Measurements from ENCODE around the gene EIF3D. TPM values are rescaled to one million over a fixed set of nuclear protein-coding genes. Genes with fewer than 3 reads are reported as not detected.

Gene EIF3D
- total and polyA plus RNA-seq, 9 donors, result 166 to 351 (median 224) TPM

GRCh38 chr22:36563444-36563843 lies 34.5 kb upstream of the EIF3D start:
- no peaks in the 10 kb centered on the region for H3K4me1 ChIP-seq (ENCODE audit: insufficient read depth)
- H3K27ac ChIP-seq, result no peak overlapping the region
- no peak for DNase-seq
- TF ChIP-seq, protein P1, sequence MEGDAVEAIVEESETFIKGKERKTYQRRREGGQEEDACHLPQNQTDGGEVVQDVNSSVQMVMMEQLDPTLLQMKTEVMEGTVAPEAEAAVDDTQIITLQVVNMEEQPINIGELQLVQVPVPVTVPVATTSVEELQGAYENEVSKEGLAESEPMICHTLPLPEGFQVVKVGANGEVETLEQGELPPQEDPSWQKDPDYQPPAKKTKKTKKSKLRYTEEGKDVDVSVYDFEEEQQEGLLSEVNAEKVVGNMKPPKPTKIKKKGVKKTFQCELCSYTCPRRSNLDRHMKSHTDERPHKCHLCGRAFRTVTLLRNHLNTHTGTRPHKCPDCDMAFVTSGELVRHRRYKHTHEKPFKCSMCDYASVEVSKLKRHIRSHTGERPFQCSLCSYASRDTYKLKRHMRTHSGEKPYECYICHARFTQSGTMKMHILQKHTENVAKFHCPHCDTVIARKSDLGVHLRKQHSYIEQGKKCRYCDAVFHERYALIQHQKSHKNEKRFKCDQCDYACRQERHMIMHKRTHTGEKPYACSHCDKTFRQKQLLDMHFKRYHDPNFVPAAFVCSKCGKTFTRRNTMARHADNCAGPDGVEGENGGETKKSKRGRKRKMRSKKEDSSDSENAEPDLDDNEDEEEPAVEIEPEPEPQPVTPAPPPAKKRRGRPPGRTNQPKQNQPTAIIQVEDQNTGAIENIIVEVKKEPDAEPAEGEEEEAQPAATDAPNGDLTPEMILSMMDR (IDR thresholded peaks at IDR 0.05), result no peak
- TF ChIP-seq EP300 (IDR thresholded peaks at IDR 0.05), result no peak
- TF ChIP-seq POLR2A (IDR thresholded peaks at IDR 0.05), result no peak
- H3K4me3 ChIP-seq, result no peak overlapping the region
- no peaks in the 10 kb centered on the region for H3K9me3 ChIP-seq
- no peaks in the 10 kb centered on the region for H3K36me3 ChIP-seq
- 53 to 64% (median 54%) methylated on average over 12 of the region's 12 CpGs for WGBS, 3 donors
- no peaks in the 10 kb centered on the region for H3K27me3 ChIP-seq
- intact Hi-C loops (cut with DNase I), result no loop called here

GRCh38 chr22:36563001-36563400 lies 34.0 kb upstream of the EIF3D start:
- WGBS, 3 donors, result 45 to 64% (median 61%) methylated on average over 3 of the region's 3 CpGs

DNA sequence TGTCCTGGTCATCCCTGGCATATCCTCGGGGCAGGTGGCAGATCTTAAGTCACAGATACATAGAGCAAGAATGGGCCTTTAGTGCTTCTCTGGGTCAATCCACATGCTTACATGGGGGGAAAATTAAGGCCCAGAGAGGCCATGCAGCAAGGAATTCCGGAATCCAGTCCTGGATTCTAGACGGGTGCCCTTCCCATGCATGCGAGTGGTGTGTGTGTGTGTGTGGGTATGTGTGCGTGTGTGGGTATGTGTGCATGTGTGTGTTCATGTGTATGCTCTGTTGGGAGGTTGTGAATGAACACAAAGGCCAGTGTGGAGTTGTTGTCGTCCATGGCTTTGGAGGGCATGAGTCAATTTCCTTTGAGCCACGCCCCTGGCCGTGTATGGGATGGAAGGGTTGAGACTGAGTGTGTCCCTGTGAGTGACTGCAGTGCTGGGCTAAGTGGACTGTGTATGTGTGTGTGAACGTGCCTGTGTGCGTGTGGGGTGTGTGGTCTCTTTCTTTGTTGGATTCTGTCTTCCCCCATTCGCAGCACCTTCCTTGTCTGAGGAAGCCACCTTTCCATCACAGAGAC lies 33.4 kb upstream of the EIF3D start:
- no peak for TF ChIP-seq EP300 (IDR thresholded peaks at IDR 0.05)
- TF ChIP-seq, protein P1 (IDR thresholded peaks at IDR 0.05), result no peak
- no peak for TF ChIP-seq POLR2A (IDR thresholded peaks at IDR 0.05)
- Histone ChIP-seq H3K4me1 (ENCODE audit: insufficient read depth) (no peaks in the 10 kb centered on the region), H3K27ac (no peak overlapping the region), H3K36me3 (no peaks in the 10 kb centered on the region), H3K27me3 (no peaks in the 10 kb centered on the region), H3K9me3 (no peaks in the 10 kb centered on the region), H3K4me3 (no peak overlapping the region)
- intact Hi-C loops (cut with DNase I), result no loop called here
- no peak for DNase-seq
- 72 to 81% (median 75%) methylated on average over 11 of the region's 11 CpGs for WGBS, 3 donors

More at GRCh38 chr22:36563001-36563400, 34.0 kb upstream of the EIF3D start:
- no peak for DNase-seq
- TF ChIP-seq, protein P1 (IDR thresholded peaks at IDR 0.05), result no peak
- TF ChIP-seq POLR2A (IDR thresholded peaks at IDR 0.05) (no peak), EP300 (IDR thresholded peaks at IDR 0.05) (no peak)
- Histone ChIP-seq H3K27ac (no peak overlapping the region), H3K9me3 (no peaks in the 10 kb centered on the region), H3K36me3 (no peaks in the 10 kb centered on the region), H3K27me3 (no peaks in the 10 kb centered on the region), H3K4me3 (no peak overlapping the region), H3K4me1 (ENCODE audit: insufficient read depth) (no peaks in the 10 kb centered on the region)
- intact Hi-C loops (cut with DNase I), result no loop called here

GRCh38 chr22:36561291-36561811 lies 32.4 kb upstream of the EIF3D start:
- no peaks in the 10 kb centered on the region for H3K36me3 ChIP-seq
- TF ChIP-seq, protein P1 (IDR thresholded peaks at IDR 0.05), result no peak
- TF ChIP-seq EP300 (IDR thresholded peaks at IDR 0.05) (no peak), POLR2A (IDR thresholded peaks at IDR 0.05) (no peak)
- no peak for DNase-seq
- H3K27ac ChIP-seq, result no peak overlapping the region
- no peaks in the 10 kb centered on the region for H3K9me3 ChIP-seq
- no peaks in the 10 kb centered on the region for H3K4me1 ChIP-seq (ENCODE audit: insufficient read depth)
- intact Hi-C loops (cut with DNase I), result no loop called here
- H3K4me3 ChIP-seq, result no peak overlapping the region
- WGBS, 3 donors, result 28 to 38% (median 31%) methylated on average over 6 of the region's 6 CpGs
- H3K27me3 ChIP-seq, result no peaks in the 10 kb centered on the region
